Loucy (cell line): ENCODE results near the gene ZNF185.

Source experiments
- EZH2phosphoT487 ChIP-seq: fragments of 200-600 bp; IDR thresholded peaks from 2 replicates; pipeline ENCODE4 v1.6.1; 2018; ENCODE audit warnings: antibody characterized with exemption, mild to moderate bottlenecking, moderate library complexity, borderline replicate concordance
- TF ChIP-seq, protein P1 (sequence below): fragments of 200-600 bp; sonication (generic); conservative IDR thresholded peaks from 2 replicates; pipeline ENCODE4 v1.5.1; 2014; ENCODE audit warnings: mild to moderate bottlenecking, antibody characterized with exemption, low read length

- TF ChIP-seq, protein P1, sequence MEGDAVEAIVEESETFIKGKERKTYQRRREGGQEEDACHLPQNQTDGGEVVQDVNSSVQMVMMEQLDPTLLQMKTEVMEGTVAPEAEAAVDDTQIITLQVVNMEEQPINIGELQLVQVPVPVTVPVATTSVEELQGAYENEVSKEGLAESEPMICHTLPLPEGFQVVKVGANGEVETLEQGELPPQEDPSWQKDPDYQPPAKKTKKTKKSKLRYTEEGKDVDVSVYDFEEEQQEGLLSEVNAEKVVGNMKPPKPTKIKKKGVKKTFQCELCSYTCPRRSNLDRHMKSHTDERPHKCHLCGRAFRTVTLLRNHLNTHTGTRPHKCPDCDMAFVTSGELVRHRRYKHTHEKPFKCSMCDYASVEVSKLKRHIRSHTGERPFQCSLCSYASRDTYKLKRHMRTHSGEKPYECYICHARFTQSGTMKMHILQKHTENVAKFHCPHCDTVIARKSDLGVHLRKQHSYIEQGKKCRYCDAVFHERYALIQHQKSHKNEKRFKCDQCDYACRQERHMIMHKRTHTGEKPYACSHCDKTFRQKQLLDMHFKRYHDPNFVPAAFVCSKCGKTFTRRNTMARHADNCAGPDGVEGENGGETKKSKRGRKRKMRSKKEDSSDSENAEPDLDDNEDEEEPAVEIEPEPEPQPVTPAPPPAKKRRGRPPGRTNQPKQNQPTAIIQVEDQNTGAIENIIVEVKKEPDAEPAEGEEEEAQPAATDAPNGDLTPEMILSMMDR: no peak
- no peak for TF ChIP-seq EZH2phosphoT487
Measured at GRCh38 chrX:152892499-152892898, 5.4 kb upstream of the ZNF185 start.
